GM18499 (cell line): Measurements from ENCODE around the gene TM9SF1.

Source experiments
- ATAC-seq: cut with Tn5 transposase; IDR thresholded peaks from one replicate; pipeline ENCODE4 v1.9.1; 2021; ENCODE audit warnings: moderate number of reproducible peaks; ENCODE audit not compliant: insufficient read depth, unreplicated experiment

TM9SF1 gene

GRCh38 chr14:24159777-24160498 lies 35.3 kb downstream of the TM9SF1 start:
- no peak for ATAC-seq

GRCh38 chr14:24157331-24157730 lies 37.9 kb downstream of the TM9SF1 start:
- ATAC-seq, result no peak

- no peak for ATAC-seq
Observed at GRCh38 chr14:24156840-24157239, 38.4 kb downstream of the TM9SF1 start.

GRCh38 chr14:24155100-24155499 lies 40.1 kb downstream of the TM9SF1 start:
- no peak for ATAC-seq

- no peak for ATAC-seq
Observed at GRCh38 chr14:24151404-24152080, 43.7 kb downstream of the TM9SF1 start.

- ATAC-seq, result no peak
Observed at GRCh38 chr14:24150993-24151392, 44.2 kb downstream of the TM9SF1 start.

GRCh38 chr14:24150567-24150966 lies 44.7 kb downstream of the TM9SF1 start:
- no peak for ATAC-seq

- ATAC-seq, result no peak
Observed at GRCh38 chr14:24150061-24150460, 45.2 kb downstream of the TM9SF1 start.

- ATAC-seq, result no peak
Observed at GRCh38 chr14:24149302-24149969, 45.8 kb downstream of the TM9SF1 start.

GRCh38 chr14:24147761-24148428 lies 47.3 kb downstream of the TM9SF1 start:
- ATAC-seq, result no peak

GRCh38 chr14:24146978-24147760 lies 48.1 kb downstream of the TM9SF1 start, which contains the start of gene RNF31:
Gene RNF31 (plus strand): TSS chr14:24147498. CDS start chr14:24147699, 201 bp downstream.
- ATAC-seq, result peak; percentile 70

GRCh38 chr14:24146453-24146977 lies 48.7 kb downstream of the TM9SF1 start, which contains the start of gene PSME2:
Gene PSME2 (minus strand): TSS chr14:24146610. CDS start chr14:24146581, 29 bp downstream.
- ATAC-seq, result peak; percentile 47

GRCh38 chr14:24145690-24146452 lies 49.4 kb downstream of the TM9SF1 start:
- no peak for ATAC-seq

GRCh38 chr14:24145219-24145618 lies 50.0 kb downstream of the TM9SF1 start:
- ATAC-seq, result no peak

- no peak for ATAC-seq
Observed at GRCh38 chr14:24144451-24144850, 50.8 kb downstream of the TM9SF1 start.

GRCh38 chr14:24143511-24143910 lies 51.7 kb downstream of the TM9SF1 start:
- no peak for ATAC-seq

- peak; percentile 72 for ATAC-seq
Observed at GRCh38 chr14:24141097-24141880, 54.0 kb downstream of the TM9SF1 start, which contains the start of gene EMC9. Gene EMC9 (minus strand): TSS chr14:24141591. CDS start chr14:24141304, 287 bp downstream.
